ENCODE data around the gene FOXC1.

FOXC1 gene

DNA sequence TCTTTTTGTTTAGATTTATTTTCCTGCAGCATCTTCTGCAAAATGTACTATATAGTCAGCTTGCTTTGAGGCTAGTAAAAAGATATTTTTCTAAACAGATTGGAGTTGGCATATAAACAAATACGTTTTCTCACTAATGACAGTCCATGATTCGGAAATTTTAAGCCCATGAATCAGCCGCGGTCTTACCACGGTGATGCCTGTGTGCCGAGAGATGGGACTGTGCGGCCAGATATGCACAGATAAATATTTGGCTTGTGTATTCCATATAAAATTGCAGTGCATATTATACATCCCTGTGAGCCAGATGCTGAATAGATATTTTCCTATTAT lies 3.2 kb downstream of the FOXC1 start:
- DNase-seq, result no peak

DNA sequence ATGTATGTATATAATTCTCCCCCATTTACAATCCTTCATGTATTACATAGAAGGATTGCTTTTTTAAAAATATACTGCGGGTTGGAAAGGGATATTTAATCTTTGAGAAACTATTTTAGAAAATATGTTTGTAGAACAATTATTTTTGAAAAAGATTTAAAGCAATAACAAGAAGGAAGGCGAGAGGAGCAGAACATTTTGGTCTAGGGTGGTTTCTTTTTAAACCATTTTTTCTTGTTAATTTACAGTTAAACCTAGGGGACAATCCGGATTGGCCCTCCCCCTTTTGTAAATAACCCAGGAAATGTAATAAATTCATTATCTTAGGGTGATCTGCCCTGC lies 3.6 kb downstream of the FOXC1 start:
- no peak for DNase-seq

DNA sequence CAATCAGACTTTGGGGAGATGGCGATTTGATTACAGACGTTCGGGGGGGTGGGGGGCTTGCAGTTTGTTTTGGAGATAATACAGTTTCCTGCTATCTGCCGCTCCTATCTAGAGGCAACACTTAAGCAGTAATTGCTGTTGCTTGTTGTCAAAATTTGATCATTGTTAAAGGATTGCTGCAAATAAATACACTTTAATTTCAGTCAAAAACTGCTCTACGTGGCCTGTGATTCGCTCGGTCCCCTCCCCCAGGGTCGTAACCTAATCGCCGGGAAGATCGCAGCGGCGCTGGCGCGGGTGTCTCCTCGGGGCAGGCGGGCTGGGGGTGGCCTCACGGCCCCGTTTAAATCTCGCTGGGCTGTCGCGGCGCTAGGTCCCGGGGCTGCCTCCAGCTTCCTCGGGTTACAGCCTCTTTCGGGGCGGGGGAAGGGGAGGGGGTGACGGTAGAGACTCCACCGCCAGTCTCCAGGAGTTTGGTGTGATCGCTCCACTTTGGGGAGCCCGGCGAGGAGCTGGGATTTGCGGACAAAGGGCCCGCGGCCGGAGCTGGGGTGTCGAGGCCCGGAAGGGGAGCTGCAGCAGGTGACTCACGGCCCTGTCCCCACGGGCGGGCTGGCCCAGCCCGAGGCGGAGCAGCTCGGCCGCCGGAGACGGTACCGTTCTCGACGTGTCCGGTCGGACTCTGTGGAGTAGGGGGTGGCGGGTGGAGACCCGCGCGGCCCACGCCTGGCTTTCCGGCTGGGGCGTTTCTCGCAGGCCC lies 4.2 kb downstream of the FOXC1 start:
- DNase-seq, result no peak

DNA sequence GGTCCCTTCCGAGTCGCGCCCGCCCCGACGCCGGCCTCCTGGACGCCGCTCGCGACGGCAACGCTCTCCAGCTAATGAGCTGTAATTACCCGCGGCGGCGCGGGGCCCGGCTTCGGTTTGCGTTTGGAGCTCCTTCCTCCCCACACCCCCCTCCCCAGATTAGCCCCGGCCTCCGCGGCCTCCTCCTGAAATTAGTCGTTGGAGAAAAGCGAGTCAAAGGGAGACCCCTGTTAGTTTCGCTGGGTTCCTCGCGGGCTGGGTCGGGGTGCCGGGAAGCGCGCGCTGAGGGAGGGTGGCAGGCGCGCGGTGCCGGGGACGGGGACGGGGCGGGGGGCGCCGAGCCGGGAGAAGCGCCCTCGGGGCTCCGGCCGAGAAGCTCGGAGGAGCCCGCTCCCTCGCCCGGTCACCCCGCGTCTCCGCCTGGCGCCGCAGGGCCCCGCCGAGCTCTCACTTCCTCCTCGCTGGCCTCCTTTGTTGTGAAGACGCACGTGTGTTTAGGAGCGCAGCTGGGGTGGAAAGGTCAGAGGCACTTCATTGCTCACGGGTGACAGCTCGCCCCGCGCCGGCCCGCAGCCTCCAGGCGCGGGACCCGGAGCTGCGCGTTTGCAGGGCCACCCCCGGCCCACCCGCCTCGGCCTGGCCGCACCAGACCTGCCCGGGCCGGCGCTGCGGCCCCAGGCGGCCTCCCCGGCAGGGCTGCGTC lies 4.9 kb downstream of the FOXC1 start:
- no peak for DNase-seq

DNA sequence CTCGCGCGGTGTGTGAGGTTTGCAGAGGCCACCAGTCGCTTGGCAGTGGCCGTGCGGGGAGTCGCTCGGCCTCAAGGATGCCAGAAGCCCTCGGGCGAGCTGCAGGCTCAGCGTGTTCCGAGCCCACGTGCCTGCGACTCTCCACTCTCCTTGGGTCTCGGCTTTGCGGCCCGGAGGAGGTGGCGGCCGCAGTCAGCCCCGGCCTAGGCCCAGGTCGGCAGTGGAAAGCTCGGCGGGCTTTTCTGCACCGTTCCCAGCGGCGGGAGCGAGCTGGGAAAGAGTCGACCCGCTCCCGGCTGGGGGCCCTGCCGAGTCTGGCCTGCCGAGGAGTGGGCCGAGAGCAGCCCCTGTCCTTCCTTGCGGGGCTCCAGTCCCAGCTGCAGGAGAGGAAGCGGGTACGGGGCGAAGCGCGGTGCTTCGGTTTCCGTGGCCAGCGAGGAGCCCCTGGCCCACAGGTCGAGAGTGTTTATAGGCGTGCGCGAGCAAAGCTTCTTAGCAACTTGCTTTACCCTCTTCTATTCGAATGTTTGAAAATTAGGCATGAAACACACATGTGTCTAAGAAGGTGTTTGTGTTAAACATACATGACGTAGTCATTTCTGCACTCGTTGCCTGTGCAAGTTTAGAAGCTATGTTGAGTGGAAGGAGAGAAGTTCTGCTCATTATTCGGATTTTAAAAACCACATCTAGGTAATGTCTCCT lies 5.6 kb downstream of the FOXC1 start:
- no peak for DNase-seq

DNA sequence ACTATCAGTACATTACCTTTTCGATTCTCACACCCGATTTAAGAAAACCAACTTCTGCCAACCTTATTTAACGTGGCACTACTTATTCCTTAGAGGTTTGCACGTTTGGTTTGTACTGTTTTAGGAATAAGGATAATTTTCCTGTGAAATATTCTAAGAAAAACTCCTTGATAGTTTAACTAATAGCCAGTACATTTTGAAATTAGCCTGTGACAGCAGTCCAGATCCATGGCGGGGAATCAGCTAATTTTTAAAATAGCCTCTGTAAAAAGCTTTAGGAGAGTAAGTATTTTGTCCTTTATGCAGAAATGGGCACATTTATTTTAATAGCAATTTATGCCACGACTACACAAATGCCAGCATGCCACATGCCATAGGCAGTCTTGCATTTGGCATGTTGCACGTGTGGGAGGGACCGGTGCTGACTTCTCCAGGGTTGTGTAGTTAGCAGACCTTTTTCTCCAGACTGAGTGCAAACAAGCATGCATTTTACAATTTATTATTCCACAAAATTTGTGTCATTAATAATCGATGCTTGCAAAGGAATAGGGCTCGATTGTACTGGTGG lies 6.2 kb downstream of the FOXC1 start:
- DNase-seq, result no peak

DNA sequence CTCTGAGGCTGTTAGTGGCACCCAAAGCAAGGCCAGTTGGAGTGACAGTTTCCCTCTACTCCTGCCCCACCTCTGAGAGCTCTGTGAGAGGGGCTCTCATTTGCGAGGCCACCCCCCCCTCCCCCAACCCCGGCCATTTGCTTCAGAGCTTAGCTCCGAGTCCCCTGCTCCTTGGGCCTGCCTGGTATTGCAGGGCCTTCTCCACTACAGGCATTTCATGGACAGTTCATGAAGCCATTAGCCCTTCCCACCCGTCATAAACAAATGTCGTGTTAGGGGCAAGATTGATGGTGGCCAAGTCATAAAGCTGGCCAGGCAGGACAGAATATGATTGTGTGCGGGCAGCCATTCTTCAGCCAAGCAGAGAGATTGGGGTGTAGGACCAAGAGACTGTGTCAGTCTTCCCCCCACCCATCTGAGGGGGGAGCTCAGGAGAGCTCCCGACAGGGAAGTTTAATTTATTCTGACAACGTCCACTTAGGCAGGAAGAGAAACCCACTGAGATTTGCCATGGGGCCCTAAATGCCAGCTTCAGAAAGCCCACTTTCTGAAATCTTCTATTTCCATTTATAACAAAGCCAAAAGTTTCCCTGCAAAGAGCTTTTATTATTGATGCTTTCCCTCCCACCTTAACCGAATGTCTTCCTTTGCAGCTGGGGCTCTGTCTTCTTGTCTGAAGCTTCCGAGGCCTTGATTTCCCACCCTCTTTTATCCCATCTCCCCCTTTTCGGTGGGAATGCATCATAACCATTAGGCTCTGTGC lies 7.2 kb downstream of the FOXC1 start:
- no peak for DNase-seq

DNA sequence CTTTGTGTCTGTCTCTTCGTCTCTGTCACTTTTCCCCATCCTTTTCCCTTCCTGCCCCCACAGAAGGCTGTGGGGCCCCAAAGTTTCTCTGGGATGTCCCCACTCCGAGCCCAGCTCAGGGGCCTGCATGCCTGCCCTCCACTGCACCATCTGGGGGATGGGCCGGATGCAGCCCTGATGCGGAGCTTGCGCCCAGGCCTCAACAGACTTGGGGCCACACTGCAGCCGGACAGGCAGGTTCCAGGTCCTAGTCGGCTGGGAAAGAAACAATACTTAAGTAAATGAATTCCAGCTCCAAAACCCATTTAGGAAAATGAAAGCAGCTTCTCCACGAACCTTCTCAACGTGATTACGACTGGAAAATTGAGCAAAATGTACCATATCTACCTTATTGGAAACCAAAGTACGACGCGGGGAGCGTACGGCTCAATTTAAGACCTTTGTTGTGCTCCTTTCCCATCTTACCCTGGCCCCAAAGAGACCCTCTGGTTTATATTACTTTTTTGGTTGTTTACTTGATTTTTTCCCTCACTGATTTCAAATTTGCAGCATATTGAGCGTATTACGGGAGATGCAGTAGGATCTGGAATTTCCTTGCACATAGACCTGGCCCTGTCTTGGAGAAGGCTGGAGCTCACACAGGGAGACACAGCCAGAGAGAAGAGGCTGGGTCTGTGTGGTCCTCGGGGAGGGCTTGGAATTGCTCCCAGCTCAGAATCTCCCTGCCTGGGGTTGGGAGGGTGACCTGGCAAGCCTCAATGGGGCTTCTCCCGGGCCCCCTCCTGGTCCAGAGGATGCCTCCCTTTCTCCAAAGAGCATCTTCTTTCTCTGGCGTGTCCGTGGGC lies 8.0 kb downstream of the FOXC1 start:
- no peak for DNase-seq

DNA sequence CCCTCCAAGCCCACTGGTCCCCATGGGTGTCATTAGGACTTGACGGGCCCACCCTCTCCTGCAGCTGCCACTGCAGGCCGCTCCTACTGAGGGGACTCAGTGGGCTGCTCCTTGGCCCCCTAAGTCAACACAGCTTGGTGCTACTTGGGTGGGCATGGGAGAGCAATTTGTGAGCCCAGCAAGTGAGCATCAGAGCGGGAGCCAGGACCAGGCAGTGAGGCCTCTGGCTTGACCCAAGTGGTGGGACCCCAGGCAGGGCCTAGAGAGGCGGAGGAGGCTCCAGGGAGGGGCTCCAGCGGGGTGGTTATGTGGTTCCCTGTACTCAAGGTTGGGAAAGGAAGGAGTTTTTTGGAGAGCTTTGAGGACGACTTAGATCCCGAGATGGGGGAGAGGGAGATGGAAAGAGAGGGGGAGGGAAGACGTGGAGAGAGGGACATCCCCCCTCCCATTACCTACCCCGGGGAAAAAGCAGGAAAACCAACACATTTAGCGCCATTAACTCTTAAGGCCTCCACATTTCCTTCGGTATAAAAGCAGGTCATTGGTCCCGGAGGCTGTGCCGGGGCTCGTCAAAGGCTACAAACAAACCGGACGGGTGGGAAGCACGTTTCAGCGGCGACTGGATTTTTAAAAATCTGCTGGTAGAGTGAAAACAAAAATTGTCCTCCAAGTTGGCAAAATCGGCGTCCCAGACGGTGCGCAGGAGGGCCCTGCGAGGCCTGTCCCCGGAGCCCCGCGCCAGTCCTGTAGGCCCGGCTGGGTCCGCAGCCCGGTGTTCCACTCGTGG lies 8.8 kb downstream of the FOXC1 start:
- no peak for DNase-seq

DNA sequence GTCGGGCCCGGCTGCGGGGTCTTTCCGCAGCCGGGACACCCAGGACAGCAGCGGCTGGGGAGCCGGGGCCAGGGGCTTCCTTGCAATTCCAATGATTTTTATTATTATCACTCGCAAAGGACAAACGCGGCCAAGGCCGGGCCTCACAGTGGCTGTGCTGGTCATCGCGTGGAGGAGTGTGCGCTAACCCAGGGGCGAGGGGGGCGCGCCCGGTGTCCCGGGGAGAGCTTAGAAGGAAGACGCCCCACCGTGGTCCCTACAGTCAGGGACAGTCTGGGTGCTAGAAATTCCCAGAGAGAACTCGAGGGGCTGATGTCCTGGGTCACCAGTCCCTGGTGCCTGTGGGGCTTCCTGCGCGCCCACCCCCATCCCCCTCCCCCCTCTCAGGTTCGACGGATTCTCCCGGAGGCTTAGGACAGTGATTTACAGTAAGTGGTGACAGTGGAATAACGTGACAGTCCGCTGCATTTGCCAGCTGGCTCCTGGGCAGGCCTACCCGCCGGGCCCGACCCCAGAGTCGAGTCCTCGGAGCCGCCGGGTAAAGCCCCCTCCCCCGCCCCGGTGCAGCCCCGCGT lies 9.5 kb downstream of the FOXC1 start:
- DNase-seq, result no peak

DNA sequence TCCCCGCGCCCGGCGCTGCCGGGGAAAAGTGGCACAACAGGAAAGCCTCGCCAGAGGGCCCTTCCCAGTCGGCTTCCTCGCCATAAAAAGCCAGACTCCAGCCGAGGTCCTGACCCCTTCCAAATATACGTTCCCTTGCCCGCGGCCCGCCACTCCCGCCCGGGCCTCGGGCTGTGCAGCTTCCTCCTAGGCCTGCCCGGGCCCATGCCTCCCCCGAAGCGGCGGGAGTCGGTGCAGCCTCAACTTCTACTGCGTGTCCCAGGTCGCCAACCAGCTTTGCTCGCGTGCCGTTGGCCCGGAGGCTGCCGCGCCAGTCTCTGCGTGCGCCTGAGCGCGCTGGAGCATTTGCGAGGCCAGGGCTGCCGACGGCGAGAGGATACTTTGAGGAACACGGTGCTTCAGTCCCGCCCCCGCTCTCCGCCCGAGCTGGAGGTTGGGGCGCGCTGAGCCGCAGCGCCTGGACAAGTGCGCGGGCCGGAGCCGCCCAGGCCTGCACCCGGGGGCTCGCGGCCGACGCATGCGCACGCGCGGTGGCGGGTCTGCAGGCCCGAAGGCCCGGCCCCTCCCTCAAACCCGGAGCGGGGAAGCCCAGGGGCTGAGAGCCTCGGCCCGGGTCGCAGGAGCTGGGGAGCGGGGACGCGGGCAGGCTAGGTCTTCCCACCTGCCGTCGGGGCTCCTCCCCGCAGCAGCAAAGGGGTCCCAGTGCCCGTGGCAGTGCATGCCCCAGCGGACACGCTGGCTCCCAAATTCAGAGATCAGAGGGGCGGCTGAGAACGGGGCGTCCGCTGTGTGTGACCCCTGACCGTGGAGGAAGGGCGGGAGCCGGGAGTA lies 10.2 kb downstream of the FOXC1 start:
- no peak for DNase-seq

DNA sequence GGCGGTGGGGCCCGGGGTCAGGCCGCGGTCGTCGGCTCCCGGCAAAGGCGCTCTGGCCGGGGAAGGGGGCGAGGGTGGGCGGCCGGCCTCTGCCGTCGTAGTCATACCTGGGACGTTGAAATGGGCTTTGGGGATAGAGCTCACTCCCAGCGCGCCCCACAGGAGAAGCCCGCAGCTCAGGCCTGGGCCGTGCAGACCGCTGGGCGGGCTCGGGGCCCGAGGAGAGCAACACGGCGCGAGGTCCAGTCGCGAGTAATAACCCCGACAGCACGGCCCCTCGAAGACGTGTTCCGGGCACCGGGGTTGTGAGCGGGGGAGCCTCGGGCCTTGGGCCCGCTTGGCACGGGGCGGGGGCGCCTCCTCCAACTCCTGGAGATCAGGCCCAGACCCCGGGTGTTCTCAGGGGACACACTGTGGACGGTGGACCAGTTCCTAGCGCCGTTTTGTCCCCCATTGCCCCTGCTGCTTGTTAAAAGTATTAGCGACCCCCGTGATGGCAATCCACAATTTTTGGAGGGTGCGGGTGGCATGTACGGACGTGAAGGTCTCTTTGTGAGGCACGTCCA lies 10.9 kb downstream of the FOXC1 start:
- DNase-seq, result no peak

DNA sequence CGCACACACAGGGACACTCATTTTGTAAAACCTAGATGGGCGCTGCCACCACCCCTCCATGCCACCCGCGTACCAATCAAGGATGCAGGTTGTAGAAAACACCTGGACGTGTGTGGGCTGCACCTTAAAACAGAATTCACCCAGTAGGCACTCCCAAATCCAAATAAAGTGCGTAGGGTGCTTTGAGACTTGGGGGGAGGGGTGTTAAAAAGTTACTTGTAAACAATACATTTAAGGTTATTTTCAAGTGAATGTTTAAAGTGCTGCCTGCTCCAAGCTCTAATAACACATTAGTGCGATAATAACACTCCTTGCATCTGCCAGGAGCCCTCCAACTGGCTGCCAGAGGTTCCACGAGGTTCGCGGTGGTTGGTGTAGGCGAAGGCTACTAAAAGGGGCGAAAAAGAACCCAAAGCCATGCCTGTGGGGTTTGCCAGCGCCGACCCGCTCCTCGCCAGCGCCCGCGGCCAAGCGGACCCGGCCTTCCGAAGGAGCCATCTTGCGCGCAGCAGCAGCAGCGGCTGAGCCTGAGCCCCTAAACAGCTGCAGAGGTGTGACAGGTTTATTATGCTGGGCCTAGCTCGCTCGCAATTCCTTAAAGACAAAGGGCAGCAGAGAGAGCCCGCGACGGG lies 11.5 kb downstream of the FOXC1 start:
- DNase-seq, result no peak

DNA sequence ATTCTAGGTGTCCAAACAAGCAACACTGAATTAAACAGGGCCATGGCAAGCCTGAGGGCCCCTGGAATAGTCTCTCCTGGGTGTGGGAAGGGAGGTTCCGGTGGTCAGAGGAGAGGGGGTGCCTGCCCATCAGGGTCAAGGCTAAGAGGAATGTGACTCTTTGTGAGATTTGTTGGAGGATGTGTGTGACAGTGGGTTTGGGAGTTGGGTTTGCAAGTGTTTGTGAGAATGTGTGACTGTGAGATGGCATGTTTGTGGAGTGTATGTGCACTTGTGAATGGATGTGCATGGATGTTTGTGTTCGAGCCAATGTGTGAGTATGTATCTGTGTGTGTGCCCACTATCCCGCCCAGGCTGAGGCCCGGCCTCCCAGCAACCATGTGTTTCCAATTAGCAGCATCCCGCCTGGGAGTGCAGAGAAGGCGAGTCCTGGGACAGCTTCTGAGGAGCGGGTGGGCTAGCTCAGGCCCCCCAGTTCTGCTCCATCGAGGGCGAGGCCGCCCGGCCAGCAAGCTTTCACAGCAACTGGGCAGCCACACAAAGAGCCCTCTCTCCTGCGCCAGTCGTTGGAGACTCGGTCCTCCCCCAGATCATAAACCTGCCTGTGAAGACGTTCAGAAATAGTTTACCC lies 12.6 kb downstream of the FOXC1 start:
- no peak for DNase-seq

DNA sequence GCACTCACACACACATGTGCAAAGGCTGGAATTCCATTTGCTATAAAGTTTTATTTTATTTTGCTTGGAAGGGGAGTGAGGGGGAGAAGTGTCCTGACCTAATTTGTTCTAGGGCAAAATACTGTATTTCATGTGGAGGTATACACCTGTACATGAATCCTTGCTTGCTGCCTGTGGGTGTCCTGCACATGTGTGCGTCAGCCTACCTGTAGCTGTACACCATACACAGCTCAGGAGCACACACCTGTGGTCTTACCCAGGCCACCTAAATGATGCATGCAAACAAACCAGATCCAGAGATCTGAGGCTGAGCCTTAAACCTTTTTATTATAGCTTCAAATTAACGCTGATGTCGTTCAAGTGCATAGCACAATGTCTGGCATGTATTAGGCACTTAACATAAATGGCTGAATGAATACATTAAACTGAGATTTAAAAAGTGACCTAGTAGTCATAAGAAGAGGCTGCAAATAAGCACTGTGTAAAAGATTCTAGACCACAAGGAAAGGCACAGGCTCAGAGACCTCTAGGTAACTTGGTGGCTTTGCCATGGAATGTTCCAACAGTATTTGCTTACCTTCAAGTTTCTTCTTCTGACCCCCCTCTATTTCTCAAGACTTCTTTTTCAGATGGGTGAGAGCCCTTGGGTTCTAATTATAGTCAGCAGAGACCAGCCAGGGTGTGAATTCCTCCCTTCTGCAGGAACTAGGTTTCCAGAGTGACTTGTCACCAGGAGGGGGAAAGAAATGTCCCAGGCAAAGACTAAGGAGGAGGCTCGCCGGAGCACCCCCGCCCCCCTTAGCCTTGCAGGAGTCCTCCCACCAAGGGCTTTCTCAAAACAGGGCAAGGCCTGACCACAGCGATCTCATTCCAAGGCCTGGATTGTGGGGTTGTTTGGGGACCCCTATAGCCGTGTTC lies 13.4 kb downstream of the FOXC1 start:
- DNase-seq, result no peak

DNA sequence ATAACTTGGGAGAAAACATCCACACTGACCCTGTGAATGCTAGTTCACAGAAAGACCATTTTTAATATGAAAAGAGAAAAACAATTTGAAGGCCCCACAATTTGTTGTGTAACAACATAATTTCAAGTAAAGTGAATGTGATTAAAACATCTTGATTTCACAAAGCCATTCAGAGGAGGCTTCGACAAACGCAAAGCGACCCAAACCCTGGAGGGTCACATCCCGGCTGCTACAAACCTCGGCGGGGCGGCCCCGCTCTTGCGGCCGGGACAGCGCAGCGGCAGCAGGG lies 14.0 kb downstream of the FOXC1 start:
- DNase-seq, result no peak

DNA sequence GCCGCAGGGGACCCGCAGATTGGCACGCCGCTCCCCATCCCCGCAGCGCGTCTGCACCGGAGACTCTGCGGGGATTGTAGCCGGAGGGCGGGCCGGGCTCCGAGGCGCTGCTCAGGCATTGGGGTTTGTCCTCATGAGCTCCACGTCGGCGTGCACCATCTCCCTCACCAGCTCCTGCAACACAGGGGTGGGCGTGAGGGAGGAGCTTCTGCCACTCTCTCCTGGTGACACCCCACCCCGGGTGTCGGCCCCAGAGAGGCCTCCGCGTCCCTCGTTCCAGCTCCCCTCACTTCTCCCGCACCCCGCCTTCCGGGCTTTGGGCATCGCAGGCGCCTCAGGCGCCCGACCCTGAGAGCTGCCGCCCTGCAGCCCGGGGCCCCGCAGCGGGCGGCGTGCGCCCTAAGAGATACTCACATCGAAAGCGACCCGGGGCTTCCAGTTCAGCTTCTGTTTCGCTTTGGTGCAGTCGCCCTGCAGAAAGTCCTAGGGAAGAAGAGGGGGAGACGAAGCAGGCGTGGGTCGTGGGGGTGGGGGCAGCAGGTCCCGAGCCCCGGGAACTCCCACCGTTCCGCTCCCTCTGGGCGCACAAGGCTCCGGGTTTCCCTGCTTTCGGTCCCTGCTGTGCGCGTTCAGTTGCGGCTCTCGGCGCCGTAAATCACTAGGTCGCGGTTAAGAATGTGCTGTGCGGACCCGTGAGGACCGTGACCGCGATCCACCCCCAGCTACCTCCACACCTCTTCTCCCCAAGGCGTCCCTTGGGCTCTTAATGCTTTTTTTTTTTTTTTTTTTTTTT lies 14.5 kb downstream of the FOXC1 start:
- DNase-seq, result no peak
